ENCODE measurements around the gene UNC80. TPM values are rescaled to one million over a fixed set of nuclear protein-coding genes. Genes with fewer than 3 reads are reported as not detected.

UNC80 gene
- total and polyA plus RNA-seq, 2 of the 13 experiments (the other 11 are each of a cell fraction or from before 2014, with no cell fraction given), result not detected

- TF ChIP-seq HIC2 (CRISPR knock-in tag; IDR thresholded peaks at IDR 0.05; ENCODE audit: low read depth) (no peak), HNF4A (CRISPR knock-in tag; IDR thresholded peaks at IDR 0.05) (no peak), HOXA5 (CRISPR knock-in tag; IDR thresholded peaks at IDR 0.05) (0 out of 2 replicates have a peak, but pooled peaks have one; percentile 54), ATM (IDR thresholded peaks at IDR 0.05; ENCODE audit: borderline replicate concordance) (no peak), ZNF75D (CRISPR knock-in tag; IDR thresholded peaks at IDR 0.05; ENCODE audit: borderline replicate concordance) (no peak), THAP11 (CRISPR knock-in tag; IDR thresholded peaks at IDR 0.05) (peak; percentile 93), HNF4G (IDR thresholded peaks at IDR 0.05; ENCODE audit: borderline replicate concordance, low read depth, low read length) (no peak), HNF4G (CRISPR knock-in tag; IDR thresholded peaks at IDR 0.05; ENCODE audit: borderline replicate concordance, low read depth) (no peak), ZSCAN12 (CRISPR knock-in tag; IDR thresholded peaks at IDR 0.05) (peak; percentile 75; the same call in 1 of the 2 replicates), ZNF572 (CRISPR knock-in tag; IDR thresholded peaks at IDR 0.05) (no peak), MAFG (CRISPR knock-in tag; IDR thresholded peaks at IDR 0.05) (no peak)
- TF ChIP-seq, protein P1, sequence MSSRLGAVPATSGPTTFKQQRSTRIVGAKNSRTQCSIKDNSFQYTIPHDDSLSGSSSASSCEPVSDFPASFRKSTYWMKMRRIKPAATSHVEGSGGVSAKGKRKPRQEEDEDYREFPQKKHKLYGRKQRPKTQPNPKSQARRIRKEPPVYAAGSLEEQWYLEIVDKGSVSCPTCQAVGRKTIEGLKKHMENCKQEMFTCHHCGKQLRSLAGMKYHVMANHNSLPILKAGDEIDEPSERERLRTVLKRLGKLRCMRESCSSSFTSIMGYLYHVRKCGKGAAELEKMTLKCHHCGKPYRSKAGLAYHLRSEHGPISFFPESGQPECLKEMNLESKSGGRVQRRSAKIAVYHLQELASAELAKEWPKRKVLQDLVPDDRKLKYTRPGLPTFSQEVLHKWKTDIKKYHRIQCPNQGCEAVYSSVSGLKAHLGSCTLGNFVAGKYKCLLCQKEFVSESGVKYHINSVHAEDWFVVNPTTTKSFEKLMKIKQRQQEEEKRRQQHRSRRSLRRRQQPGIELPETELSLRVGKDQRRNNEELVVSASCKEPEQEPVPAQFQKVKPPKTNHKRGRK (CRISPR knock-in tag; IDR thresholded peaks at IDR 0.05), result no peak
- TF ChIP-seq, protein P2, sequence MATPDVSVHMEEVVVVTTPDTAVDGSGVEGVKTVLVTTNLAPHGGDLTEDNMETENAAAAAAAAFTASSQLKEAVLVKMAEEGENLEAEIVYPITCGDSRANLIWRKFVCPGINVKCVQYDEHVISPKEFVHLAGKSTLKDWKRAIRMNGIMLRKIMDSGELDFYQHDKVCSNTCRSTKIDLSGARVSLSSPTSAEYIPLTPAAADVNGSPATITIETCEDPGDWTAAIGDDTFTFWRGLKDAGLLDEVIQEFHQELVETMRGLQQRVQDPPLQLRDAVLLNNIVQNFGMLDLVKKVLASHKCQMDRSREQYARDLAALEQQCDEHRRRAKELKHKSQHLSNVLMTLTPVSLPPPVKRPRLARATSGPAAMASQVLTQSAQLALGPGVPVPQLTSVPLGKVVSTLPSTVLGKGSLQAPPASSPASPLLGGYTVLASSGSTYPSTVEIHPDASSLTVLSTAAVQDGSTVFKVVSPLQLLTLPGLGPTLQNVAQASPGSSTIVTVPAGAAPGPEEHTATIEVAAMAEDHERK (CRISPR knock-in tag; IDR thresholded peaks at IDR 0.05; ENCODE audit: low read depth), result peak; percentile 61
- TF ChIP-seq, protein P3, sequence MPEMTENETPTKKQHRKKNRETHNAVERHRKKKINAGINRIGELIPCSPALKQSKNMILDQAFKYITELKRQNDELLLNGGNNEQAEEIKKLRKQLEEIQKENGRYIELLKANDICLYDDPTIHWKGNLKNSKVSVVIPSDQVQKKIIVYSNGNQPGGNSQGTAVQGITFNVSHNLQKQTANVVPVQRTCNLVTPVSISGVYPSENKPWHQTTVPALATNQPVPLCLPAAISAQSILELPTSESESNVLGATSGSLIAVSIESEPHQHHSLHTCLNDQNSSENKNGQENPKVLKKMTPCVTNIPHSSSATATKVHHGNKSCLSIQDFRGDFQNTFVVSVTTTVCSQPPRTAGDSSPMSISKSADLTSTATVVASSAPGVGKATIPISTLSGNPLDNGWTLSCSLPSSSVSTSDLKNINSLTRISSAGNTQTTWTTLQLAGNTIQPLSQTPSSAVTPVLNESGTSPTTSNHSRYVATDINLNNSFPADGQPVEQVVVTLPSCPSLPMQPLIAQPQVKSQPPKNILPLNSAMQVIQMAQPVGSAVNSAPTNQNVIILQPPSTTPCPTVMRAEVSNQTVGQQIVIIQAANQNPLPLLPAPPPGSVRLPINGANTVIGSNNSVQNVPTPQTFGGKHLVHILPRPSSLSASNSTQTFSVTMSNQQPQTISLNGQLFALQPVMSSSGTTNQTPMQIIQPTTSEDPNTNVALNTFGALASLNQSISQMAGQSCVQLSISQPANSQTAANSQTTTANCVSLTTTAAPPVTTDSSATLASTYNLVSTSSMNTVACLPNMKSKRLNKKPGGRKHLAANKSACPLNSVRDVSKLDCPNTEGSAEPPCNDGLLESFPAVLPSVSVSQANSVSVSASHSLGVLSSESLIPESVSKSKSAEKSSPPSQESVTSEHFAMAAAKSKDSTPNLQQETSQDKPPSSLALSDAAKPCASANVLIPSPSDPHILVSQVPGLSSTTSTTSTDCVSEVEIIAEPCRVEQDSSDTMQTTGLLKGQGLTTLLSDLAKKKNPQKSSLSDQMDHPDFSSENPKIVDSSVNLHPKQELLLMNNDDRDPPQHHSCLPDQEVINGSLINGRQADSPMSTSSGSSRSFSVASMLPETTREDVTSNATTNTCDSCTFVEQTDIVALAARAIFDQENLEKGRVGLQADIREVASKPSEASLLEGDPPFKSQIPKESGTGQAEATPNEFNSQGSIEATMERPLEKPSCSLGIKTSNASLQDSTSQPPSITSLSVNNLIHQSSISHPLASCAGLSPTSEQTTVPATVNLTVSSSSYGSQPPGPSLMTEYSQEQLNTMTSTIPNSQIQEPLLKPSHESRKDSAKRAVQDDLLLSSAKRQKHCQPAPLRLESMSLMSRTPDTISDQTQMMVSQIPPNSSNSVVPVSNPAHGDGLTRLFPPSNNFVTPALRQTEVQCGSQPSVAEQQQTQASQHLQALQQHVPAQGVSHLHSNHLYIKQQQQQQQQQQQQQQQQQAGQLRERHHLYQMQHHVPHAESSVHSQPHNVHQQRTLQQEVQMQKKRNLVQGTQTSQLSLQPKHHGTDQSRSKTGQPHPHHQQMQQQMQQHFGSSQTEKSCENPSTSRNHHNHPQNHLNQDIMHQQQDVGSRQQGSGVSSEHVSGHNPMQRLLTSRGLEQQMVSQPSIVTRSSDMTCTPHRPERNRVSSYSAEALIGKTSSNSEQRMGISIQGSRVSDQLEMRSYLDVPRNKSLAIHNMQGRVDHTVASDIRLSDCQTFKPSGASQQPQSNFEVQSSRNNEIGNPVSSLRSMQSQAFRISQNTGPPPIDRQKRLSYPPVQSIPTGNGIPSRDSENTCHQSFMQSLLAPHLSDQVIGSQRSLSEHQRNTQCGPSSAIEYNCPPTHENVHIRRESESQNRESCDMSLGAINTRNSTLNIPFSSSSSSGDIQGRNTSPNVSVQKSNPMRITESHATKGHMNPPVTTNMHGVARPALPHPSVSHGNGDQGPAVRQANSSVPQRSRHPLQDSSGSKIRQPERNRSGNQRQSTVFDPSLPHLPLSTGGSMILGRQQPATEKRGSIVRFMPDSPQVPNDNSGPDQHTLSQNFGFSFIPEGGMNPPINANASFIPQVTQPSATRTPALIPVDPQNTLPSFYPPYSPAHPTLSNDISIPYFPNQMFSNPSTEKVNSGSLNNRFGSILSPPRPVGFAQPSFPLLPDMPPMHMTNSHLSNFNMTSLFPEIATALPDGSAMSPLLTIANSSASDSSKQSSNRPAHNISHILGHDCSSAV (CRISPR knock-in tag; IDR thresholded peaks at IDR 0.05; ENCODE audit: borderline replicate concordance), result no peak
Observed at GRCh38 chr2:210002158-210003157, 230.8 kb downstream of the UNC80 start, which contains the start of gene RPE (continued).
